NOMO-1 treated with dmso at 0.1 percent for 144 hours (cell line): ENCODE measurements around the gene SLC25A22.

ENCODE experiments used
- DNase-seq: peaks from one replicate; lab custom pipeline; 2025; ENCODE audit not compliant: unreplicated experiment; lab: John Stamatoyannopoulos, UW

The SLC25A22 gene

DNA sequence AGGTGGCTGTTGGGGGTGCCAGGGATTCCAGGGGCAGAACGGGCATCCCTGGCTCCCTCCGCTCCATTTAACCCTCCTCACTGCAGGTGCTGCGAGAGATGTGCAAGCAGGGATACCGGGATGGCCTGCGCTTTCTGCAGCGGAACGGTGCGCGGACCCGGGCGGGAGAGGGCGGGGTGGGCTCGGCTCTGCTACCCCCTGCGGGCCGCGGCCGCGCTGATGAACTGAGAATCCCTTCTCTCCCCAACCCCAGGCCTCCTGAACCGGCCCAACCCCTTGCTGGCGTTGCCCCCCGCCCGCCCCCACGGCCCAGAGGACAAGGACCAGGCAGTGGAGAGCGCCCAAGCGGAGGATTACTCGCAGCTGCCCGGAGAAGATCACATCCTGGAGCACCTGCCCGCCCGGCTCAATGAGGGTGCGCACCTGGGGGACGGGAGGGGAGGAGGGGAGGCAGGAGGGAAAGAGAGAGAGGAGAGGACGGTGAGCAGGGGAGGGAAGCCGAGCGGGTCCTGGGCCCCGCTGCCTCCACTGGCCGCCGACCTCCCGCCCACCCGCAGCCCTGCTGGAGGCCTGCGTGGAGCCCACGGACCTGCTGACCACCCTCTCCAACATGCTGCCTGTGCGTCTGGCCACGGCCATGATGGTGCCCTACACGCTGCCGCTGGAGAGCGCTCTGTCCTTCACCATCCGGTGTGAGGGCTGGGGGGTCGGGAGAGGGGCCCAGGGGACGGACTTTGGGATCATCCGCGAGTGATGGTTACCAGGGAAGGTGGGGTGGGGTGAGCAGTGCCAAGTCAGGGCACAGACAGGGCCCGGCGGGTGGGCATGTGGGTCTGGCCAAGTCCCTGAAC lies 25.6 kb upstream of the SLC25A22 start:
- no peak for DNase-seq

DNA sequence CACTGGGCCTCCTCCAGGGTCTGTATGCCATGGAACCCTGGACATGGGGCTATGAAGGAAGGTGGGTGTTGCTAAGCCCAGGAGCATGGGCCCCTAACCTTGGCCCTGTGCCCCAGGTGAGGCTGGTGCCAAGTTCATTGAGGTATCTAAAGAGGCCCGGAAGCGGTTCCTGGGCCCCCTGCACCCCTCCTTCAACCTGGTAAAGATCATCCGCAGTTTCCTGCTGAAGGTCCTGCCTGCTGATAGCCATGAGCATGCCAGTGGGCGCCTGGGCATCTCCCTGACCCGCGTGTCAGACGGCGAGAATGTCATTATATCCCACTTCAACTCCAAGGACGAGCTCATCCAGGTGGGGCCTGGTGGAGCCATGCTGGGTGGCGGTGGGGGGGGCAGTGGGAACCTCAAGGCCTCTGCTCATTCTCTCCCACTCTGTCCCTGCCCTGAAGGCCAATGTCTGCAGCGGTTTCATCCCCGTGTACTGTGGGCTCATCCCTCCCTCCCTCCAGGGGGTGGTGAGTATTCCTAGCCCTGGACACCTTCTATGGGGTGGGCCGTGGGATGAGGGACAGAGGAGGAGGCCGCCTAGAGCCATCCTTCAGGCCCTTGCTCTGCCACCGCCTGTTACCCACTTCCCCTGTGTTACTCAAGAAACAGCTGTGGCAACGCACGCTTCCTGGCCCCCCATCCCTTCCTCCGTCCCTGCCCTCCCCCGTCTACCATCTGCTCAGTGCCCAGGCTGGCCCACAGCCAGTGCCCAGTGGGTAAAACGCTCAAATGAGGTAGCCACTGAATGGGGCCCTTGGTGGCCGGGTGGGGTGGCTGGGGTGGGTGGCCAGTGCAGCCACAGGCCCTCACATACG lies 23.7 kb upstream of the SLC25A22 start:
- no peak for DNase-seq

DNA sequence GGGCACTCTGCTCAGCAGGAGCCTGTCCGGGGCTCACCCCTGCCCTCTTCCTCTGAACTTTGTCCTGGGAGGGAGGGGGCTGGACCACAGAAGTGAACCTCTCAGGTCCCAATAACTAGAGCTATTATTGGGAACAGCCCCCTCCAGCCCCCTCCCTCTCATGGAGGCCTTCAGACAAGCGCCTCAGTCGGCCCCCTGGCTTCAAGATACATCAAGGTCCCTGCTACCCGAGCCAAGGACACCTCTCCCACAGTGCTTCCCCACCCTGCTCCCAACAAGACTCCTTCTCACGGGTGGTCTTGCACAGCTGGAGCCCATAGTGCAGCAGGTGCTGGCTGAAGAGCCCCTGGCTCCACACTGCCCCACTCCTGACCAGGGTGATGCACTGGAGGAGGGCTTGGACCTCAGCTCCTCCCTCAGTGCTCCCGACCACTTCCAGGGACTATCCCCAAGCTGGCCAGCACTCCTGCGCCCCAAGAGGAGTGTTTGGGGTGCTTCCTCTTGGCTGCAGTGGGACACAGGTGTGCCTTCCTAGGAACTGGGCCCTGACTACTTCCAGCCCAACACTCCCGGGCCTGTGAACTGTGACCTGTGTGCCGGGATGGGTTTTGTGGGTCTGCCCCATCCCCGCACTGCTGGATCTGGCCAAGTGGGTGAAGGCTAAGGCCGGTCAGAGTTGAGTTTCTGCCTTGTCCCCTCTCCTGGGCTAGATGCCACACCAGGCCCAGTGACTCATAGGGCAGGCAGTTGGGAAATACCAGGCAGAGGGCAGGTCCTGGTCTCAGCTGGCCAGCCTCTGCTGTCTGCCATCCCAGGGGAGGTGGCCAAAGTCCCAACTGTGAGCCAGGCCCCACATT lies 22.8 kb upstream of the SLC25A22 start:
- no peak for DNase-seq

DNA sequence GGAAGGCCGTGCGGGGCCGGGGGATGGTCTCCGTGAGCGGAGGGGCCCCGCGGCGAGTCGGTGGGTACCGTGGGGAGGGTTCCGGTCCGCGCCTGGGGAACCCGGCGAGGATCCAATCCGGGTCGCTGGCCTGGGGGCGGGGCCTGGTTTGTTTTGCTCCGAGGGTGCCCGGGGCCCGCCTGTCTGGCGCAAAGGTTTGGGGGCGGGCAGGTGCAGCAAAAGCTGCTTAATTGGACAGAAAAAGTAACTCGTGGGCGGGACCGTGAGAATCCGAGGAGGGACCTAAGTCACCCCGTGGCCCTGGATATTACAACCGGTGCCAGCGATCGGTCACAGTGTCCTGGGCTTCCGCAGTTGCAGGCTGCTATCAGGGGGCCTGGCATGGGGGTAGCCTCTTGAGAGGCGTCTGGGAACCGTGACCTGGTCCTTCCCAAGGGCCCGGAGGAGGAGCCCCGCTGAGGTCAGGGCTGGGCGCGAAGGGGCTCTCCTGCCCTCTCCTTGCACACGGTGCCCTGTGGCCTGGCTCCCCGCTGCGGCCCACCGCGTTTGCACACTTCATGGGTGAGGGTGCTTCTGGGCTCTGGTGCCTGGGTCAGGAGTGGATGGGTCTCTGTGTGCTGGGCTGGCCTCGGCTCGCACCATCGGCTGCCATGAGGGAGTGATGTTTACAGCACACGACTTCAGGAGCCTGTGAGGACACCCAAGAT lies 22.0 kb upstream of the SLC25A22 start:
- peak; percentile 82 for DNase-seq

DNA sequence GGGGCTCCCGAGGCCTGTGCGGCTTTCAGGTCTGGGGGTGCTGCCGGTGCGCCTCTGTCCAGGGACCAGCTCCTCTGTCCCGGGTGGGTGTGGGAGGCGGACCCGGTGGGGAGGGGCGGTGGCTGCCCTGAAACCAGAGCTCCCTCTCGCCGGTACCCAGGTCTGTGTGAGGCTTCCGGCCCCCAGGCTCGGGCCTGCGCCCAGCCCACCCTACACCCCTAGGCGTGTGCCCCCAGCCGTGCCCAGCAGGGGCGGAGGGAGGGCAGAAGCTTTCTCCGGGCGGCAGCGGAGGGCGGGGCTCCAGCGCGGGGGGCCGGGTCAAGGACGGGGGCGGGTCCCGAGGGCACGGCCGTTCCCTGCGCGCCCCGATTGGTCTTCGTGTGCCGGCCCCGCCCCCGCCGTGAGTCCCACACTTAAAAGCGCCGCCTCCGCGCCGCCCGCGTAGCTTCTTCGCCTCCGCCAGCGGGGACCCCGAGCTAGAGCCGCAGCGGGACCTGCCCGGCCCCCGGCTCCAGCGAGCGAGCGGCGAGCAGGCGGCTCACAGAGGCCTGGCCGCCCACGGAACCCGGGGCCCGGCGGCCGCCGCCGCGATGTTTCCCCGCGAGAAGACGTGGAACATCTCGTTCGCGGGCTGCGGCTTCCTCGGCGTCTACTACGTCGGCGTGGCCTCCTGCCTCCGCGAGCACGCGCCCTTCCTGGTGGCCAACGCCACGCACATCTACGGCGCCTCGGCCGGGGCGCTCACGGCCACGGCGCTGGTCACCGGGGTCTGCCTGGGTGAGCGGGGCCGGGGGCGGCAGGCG lies 21.2 kb upstream of the SLC25A22 start:
- peak; percentile 88 for DNase-seq

DNA sequence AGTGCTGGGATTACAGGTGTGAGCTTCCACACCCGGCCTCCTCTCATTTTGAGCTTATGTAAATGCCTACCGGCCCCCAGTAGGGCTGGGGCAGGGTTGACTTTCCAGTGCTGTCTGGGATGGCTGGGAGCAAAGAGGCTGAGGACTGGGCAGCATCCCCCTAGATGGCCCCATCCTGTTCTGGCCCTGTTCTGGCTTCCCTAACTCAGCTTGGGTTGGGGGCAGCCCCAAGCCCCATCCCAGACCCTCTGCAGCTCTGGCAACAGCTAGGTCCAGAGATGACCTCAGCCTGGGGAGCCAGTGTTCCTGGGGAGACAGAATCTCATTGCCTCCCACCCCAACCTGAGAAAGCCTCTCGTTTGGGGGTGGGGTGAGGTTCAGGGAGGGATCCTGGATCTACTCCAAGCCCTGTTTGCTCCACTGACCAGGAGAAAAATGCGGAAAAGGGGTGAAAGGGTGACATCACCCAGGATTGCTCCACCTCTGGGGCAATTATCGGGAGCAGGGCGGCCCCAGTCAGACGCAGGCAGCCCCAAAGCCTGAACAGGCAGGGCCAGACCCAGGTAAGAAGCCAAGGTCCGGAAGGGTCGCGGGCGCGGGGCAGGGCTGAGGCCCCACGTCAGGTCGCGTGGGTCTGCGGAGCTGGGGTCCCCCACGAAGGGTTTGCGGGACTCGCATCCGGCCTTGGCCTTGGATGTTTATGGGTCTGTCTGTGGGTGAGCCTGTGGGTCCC lies 20.5 kb upstream of the SLC25A22 start, which contains the start of gene PNPLA2:
TSS of gene PNPLA2 (plus strand) at position 519 of the 733 bp plus-strand sequence. CDS start 805 bp downstream, outside the sequence.
- no peak for DNase-seq

DNA sequence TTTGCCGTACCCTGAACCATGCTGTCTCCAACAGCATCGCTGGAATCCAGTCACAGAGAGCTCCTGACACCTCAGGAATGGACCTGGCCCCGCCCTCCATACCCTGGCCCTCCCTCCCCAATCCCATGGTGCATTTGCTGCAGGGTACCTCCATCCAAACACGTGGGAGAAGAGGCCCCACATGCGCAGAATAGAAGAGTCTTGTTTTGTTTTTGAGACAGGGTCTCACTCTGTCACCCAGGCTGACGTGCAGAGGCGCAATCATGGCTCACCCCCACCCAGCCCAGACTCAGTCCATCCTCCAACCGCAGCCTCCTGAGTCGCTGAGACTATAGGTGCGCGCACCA lies 18.3 kb upstream of the SLC25A22 start:
- no peak for DNase-seq

DNA sequence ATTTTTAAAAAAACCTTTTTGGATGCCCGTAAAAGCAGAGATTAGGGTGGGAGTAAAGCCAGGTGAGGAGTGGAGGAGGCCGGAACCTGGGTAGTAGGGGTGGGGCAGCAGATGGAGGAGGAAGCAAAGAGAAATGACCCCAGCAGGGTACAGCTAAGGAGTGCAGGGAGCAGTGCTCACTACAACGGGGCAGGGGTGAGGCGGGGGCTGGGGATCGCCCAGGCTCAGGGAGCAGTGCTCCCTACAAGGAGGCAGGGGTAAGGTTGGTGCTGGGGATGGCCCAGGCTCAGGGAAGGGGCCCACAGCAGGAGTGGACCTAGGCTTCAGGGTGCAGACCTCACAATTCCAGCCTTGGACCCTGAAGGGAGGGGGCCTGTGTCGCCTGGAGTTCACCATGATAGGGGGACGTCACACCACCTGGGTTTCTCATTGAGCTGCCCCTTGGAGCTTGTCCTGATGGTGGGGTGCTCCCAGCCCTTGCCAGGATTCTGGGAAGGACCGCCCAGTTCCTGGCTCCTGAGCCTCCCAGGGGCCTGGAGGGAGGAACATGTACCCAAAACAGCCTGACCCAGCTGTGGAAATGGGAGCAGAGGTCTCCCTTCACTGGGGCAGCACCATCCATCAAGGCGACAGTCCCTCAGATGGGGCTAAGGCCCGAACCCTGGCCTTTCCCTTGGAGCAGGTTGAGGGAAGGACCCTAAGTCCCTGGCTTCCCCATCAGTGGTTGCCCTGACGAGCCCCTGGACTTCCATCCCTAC lies 17.8 kb upstream of the SLC25A22 start:
- no peak for DNase-seq

DNA sequence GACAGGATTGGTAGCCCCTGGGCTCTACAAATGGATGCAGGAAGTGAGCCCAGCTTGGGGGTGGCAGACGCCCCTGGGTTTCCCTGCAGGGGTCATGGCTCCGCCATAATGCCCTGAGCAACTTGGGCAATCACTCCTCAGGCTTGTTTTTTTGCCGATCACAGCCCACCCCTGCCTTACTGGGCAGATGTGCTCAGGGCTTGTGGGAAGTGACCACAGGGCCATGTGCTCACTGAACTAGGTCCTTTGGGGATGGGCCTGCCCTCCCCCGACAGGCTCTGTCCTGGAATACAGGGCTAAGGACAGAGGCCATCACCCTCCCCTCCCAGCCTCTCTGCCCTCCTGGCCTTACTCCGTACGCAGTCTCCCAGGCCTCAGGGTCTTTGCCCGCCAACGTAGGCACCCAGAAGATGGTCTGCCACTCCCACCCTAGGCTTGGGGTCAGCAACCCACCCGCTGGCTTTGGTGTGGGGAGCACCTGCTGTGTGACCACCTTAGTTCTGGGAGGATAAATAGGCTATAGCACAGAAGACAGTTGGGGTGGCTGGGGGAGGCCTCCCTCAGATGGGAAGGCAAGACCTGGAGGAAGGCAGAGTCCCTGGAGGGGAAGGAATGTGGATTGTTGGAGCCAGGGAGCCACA lies 15.5 kb upstream of the SLC25A22 start:
- DNase-seq, result no peak

DNA sequence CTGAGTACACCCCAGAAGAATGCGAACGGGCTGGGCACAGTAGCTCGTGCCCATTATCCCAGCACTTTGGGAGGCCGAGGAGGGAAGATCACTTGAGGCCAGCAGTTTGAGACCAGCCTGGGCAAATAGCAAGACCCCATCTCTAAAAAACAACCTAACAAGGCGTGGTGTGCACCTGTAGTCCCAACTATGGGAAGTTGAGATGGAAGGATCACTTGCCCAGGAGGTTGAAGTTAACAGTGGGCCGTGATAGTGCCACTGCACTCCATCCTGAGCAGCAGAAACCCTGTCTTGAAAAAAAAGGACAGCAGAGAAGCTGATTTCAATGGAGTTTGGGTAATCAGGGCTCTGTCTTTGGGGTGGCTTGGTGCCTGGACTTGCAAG lies 15.0 kb upstream of the SLC25A22 start:
- DNase-seq, result no peak

DNA sequence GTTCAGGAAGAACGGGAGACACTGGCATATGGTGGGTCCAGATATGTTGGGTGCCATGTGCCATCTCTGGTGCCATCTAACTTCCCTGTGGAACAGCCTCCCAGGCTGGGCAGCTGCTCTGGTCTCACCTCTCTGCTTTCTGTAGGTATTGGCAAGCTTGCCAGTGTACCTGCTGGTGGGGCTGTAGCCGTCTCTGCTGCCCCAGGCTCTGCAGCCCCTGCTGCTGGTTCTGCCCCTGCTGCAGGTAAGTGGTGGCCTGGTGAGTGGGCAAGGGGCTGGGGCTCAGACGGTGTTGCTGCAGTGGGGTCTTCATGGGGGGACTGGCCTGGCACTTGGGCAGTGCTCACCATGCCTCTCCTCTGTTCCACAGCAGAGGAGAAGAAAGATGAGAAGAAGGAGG lies 14.3 kb upstream of the SLC25A22 start:
- DNase-seq, result no peak

DNA sequence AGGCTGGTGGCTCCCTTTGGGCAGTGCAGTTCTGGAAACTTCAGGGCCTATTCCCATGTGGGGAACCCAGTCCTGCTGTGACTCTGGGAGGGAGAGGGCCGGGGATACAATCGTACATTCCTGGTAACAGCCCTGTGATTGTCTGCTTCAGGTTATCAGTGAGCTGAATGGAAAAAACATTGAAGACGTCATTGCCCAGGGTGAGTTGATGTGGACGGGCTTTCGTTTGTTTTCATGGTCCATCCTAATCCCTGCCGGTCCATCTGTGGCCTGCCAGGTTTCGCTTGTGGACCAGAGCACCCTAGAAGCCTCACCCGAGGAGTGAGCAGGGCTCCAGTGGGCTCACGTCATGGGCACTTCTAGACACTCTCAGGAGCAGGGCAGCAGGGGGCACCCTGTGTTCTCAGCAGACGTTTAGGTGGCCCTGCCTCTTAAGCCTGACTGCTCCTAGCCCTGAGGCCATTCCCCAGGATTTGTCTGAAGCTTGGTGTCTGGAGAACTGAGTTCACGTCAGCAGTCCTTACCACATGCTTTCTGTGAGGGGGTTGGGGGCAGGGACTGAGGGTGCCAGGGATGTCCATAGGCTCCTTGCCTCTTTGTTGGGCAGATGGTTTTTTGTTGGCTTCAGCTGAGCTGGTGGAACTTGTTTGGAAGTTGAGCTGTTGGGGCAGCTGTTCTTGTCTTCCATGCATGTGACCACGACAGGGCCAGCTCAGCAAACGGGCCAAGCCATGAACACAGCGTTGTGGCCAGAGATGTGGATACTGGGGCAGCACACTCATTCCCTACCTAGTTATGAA lies 13.6 kb upstream of the SLC25A22 start:
- DNase-seq, result no peak

DNA sequence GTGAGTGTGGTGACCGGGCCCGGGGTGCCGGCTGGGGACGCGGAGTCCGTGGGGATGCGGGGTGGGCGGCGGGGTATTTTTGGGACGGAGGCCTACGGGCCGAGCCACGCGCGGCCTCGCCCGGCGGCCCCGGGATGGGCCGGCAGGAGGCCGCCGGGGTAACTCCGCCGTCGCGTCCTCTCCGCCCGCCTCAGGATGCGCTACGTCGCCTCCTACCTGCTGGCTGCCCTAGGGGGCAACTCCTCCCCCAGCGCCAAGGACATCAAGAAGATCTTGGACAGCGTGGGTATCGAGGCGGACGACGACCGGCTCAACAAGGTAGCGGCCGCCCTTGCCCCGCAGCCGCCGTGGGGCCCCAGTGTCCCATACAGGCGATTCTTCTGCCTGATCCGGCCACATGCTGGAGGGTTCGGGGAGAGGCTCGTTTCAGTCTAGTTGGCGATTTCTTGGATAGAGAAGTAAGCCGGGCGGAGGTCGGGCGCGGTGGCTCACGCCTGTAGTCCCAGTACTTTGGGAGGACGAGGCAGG lies 12.0 kb upstream of the SLC25A22 start:
- no peak for DNase-seq

DNA sequence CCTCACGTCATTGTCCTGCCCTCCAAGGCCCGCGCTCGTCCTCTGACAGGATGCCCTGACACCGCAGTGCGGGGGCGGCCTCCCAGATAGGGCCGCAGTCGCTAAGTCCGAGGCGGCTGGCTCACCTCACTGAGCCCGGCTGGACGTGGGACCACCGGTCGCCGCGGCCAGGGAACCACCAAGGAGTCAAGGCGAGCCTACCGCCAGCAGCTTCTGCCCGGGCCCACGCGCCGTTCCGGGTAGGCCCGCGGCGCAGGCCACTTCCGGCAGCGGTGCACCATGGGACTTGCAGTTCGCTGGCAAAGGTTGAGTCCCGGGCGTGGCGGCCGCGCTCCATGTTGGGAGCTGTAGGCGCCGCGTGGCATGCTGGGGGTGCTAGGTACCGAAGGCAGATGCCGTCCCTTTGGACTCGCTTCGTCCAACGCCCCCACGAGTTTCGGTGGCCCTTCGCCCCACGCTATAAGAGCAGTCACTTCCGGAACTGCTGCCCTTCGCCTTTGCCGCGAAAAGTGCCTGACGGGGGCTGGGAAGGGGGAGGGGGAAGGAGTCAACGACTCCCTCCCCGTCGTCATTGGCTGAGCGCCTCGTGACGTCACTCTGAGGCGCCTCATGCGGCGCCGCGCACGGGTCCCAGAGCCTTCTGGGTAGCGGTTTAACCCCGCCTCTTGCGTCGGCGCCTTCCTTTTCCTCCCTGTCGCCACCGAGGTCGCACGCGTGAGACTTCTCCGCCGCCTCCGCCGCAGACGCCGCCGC lies 11.4 kb upstream of the SLC25A22 start, which contains the start of gene RPLP2:
TSS of gene RPLP2 (plus strand) at position 681 of the 753 bp plus-strand sequence. CDS start 268 bp downstream, outside the sequence.
- DNase-seq, result peak; percentile 89

DNA sequence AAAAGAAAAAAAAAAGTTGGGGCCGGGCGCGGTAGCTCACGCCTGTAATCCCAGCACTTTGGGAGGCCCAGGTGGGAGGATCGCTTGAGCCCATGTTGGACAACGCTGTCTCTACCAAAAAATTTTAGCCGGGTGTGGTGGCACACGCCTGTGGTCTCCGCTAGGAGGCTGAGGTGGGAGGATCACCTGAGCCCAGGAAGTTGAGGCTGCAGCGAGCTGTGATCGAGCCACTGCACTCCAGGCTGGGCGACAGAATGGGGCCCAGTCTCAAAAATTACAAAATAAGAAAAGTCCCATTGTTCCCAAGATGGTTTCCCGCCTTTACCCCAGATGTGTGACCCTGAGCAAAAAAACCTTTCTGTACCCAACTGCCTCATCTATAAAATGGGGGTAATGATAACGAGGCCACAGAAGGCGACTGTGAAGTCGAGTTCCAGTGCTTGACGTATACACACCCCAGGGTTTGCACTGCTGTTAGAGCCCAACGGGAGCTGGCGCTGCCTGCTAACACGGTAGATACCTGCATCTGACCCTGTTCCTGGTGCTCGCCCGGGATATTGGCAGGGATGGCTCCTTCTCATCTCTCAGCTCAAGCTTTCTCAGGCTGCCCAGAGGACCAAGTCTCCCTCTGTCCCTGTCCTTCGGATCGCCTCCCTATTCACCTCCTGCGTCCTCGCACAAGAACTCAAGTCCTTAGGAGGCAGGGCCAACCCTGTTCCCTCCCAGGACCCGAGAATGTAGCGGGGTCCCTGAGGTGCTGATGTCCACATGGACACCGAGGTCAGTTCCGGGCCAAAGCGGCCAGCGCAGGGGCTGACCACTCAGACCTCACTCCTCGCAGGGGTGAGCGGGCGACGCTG lies 10.6 kb upstream of the SLC25A22 start:
- DNase-seq, result no peak
